Kidney epithelial cell (primary cell): ENCODE measurements around the gene GDE1. TPM values are rescaled to one million over a fixed set of nuclear protein-coding genes. Genes with fewer than 3 reads are reported as not detected.

Experiments
- DNase-seq: peaks from one replicate; pipeline ENCODE4 v3.0.0-alpha.2; 2010; ENCODE audit warnings: low read depth
- H3K27me3 ChIP-seq: 2 replicates; pipeline ENCODE4 v1.6.0; 2011; ENCODE audit warnings: low read length; ENCODE audit not compliant: control insufficient read depth, insufficient read depth
- H3K36me3 ChIP-seq: 2 replicates; pipeline ENCODE4 v1.5.1; 2011; ENCODE audit warnings: low read length; ENCODE audit not compliant: control insufficient read depth, insufficient read depth
- H3K4me3 ChIP-seq: 2 replicates; pipeline ENCODE4 v1.5.1; 2011; ENCODE audit warnings: low read depth, mild to moderate bottlenecking, control low read depth, low read length
- total RNA-seq: library from RNA; depleted of rRNA; stranded (reverse); fragments of >200 nt; gene quantifications from 2 replicates; pipeline ENCODE4 v1.2.3, GENCODE V29; 2015
- TF ChIP-seq, protein P1 (sequence below): IDR thresholded peaks from 2 replicates; pipeline ENCODE4 v1.5.1; 2011; ENCODE audit warnings: mild to moderate bottlenecking, moderate library complexity, low read length, control low read depth, inconsistent platforms; ENCODE audit not compliant: insufficient read depth, poor library complexity, severe bottlenecking

Gene GDE1
- total RNA-seq, 1 donor from 2014 or later, result 81.5 TPM

DNA sequence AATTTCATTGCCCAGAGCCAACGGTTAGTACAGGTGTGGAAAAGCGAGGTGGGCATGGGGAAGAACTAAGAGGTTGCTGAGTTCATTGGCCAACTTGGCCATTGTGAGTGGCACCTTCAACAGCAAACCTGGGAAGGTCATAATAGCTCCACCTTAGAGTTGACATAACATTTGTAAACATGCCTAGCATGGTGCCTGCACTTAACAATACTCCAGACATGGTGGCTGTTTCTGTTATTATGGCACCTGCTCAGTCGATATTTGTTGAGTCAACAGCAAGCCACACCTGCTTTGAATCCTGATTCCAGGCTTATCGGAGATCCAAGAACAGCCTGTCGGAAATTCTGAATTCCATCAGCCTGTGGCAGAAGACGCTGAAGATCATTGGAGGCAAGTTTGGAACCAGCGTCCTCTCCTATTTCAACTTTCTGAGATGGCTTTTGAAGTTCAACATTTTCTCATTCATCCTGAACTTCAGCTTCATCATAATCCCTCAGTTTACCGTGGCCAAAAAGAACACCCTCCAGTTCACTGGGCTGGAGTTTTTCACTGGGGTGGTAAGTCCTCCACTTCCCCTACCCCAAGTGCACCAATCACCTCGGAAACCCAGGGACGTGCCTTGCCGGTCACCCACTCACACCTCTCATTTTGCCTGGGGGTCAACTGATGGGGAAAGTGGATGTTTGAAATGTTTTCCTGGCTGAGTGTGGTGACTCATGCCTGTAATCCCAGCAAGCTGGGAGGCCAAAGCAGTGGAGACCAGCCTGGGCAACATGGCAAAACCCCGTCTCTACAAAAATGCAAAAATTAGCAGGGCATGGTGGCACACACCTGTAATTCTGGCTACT, 58.2 kb downstream of the GDE1 start:
- H3K27me3 ChIP-seq, result no peaks in the 10 kb centered on the region
- no peaks in the 10 kb centered on the region for H3K36me3 ChIP-seq
- no peak for DNase-seq
- TF ChIP-seq, protein P1, sequence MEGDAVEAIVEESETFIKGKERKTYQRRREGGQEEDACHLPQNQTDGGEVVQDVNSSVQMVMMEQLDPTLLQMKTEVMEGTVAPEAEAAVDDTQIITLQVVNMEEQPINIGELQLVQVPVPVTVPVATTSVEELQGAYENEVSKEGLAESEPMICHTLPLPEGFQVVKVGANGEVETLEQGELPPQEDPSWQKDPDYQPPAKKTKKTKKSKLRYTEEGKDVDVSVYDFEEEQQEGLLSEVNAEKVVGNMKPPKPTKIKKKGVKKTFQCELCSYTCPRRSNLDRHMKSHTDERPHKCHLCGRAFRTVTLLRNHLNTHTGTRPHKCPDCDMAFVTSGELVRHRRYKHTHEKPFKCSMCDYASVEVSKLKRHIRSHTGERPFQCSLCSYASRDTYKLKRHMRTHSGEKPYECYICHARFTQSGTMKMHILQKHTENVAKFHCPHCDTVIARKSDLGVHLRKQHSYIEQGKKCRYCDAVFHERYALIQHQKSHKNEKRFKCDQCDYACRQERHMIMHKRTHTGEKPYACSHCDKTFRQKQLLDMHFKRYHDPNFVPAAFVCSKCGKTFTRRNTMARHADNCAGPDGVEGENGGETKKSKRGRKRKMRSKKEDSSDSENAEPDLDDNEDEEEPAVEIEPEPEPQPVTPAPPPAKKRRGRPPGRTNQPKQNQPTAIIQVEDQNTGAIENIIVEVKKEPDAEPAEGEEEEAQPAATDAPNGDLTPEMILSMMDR, result no peak
- H3K4me3 ChIP-seq, result no peak overlapping the region

DNA sequence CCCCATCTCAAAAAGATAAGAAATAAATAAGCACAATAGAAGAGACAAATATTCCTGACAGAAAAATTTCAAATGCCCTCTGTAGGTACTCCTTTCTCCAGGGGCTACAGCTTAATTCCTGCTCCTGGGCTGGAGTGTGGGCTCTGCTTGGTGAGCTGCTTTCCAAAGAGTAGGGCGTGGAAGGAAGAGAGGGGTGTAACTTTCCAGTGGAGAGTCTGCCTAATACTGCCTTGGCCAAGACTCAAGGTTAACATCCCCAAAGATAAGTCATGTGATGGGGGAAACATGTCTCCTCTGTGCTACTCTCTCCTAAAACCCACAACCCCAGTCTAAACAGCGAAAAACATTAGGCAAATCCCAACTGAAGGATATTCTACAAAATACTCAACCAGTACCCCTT, 61.5 kb downstream of the GDE1 start:
- Histone ChIP-seq H3K36me3 (no peaks in the 10 kb centered on the region), H3K4me3 (no peak overlapping the region), H3K27me3 (no peaks in the 10 kb centered on the region)
- DNase-seq, result no peak
- TF ChIP-seq, protein P1, result no peak

GRCh38 chr16:19458722-19459379, 63.0 kb downstream of the GDE1 start:
- TF ChIP-seq, protein P1, result no peak
- H3K27me3 ChIP-seq, result no peaks in the 10 kb centered on the region
- H3K36me3 ChIP-seq, result no peaks in the 10 kb centered on the region
- DNase-seq, result no peak
- H3K4me3 ChIP-seq, result no peak overlapping the region

Other genes with a start within 250 kb of the GDE1 start
- not detected in 2 replicates for gene CLEC19A, start 236.4 kb downstream of the GDE1 start, total RNA-seq
- 0.33 and 0.48 TPM in 2 replicates for gene TMC5, start 104.2 kb downstream of the GDE1 start, total RNA-seq
- 6.6 and 7.4 TPM in 2 replicates for gene CCP110, start 1.8 kb upstream of the GDE1 start, total RNA-seq
- gene VPS35L, start 33.6 kb upstream of the GDE1 start, total RNA-seq, result 62.8 and 66.5 TPM in 2 replicates
- gene KNOP1, start 196.1 kb upstream of the GDE1 start, total RNA-seq, result 22.2 and 32.8 TPM in 2 replicates
- gene IQCK, start 196.2 kb upstream of the GDE1 start, total RNA-seq, result 19.9 and 25.9 TPM in 2 replicates